ENCODE results near the gene SORCS2.

DNA sequence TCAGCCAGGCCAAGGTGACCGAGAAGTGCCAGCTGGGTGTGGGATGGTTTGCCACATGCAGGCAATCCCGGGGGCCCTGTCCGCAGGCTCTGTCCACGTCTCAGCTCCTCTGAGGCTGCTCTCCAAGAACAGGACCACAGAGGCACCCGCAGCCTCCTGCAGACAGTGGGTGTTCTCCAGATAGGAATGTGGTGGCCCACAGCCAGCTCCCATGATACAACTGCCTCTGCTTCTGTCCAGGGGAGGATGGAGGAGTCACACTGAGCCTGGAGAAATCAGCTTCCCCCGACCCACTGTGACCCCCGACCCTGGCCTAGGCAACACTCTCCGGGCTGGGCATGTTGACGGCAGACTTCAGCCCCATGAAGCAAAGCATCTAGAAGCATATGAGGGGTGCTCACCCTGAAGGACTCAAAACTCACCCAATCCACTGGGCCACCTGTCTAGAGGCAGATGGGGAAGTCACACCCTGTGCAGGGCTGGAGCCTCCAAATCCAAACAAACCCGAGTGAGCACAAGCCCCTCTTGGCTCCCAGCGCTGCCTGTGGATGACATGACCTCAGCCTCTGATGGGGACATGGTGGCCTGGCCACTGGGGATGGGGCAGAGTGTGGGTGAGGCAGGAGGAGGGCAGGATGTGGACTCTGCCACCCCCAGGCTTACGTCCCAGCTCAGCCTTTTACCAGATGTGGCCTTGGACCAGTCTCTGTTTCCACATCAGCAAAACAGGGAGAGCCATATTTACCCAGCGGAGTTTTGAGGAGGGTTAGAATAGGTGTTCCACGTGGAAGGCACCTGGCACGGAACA is 140.1 kb downstream of the SORCS2 start:
- TF ChIP-seq, protein P1, sequence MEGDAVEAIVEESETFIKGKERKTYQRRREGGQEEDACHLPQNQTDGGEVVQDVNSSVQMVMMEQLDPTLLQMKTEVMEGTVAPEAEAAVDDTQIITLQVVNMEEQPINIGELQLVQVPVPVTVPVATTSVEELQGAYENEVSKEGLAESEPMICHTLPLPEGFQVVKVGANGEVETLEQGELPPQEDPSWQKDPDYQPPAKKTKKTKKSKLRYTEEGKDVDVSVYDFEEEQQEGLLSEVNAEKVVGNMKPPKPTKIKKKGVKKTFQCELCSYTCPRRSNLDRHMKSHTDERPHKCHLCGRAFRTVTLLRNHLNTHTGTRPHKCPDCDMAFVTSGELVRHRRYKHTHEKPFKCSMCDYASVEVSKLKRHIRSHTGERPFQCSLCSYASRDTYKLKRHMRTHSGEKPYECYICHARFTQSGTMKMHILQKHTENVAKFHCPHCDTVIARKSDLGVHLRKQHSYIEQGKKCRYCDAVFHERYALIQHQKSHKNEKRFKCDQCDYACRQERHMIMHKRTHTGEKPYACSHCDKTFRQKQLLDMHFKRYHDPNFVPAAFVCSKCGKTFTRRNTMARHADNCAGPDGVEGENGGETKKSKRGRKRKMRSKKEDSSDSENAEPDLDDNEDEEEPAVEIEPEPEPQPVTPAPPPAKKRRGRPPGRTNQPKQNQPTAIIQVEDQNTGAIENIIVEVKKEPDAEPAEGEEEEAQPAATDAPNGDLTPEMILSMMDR (conservative IDR thresholded peaks at IDR 0.05; ENCODE audit: low read length) = no peak
- TF ChIP-seq EZH2phosphoT487 (IDR thresholded peaks at IDR 0.05; ENCODE audit: borderline replicate concordance, low read depth, low read length) = no peak

Data from OCI-LY7 (cell line).